ENCODE data around the gene CDYL2. TPM values are rescaled to one million over a fixed set of nuclear protein-coding genes. Genes with fewer than 3 reads are reported as not detected.

CDYL2 gene, protein sequence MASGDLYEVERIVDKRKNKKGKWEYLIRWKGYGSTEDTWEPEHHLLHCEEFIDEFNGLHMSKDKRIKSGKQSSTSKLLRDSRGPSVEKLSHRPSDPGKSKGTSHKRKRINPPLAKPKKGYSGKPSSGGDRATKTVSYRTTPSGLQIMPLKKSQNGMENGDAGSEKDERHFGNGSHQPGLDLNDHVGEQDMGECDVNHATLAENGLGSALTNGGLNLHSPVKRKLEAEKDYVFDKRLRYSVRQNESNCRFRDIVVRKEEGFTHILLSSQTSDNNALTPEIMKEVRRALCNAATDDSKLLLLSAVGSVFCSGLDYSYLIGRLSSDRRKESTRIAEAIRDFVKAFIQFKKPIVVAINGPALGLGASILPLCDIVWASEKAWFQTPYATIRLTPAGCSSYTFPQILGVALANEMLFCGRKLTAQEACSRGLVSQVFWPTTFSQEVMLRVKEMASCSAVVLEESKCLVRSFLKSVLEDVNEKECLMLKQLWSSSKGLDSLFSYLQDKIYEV
- 1.4 TPM for polyA plus RNA-seq (2013, experiment 1 of 2)
- polyA plus RNA-seq (2013, experiment 2 of 2) = 1.2 TPM

DNA sequence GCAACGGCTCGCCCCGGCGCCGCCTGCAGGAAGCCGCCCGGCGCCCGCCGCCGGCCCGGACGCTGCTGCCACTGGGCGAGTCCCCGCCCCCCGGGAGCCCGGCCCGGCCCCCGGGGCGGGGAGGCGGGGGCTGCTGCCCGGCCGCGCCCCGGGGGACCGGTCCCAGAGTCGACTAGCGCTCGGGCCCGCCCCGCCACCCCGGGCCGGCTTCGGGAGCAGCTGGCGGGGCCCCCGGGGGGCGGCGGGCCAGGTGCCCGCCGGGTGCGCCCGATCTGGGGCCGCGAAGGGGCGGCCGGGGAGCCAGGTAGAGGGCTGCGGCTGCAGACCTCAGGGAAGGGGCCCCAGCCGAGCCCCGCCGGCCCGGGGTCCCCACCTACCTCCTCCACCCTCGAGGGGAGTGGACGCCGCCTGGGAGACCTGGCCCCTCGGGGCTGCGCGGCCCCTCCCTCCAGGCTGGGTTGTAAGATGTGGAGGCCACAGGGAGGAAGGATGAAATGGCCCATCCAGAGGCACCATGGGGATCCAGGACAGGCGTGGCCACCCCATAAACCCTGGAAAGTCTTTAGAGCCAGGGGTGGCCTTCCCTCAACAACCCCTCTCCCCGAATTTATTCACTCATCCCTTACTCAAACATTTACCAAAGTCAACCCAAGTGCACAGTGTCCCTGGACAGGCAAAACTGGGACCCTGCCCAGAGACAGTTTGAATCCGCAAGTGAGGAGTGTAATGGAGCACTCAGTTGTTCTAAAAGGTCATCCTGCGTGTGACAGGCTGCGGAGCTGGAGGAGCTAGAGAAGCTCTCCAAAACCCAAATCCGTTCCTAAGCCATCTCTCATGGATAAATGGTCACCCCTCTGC lies at the start of gene CDYL2:
CDYL2 (minus strand) TSS at position 73 of the 858 bp plus-strand sequence. CDS start 425 bp downstream, outside the sequence.
- Histone ChIP-seq H4K8ac (ENCODE audit: low read depth, low read length) (no peak within 1 kb of the TSS), H3K27me3 (ENCODE audit: insufficient read depth, low read length, poor library complexity) (peaks cover 7% of the 10 kb centered on the region), H3K18ac (ENCODE audit: low read length) (peak within 1 kb of the TSS; percentile 83), H3K4me2 (ENCODE audit: low read length) (peak within 1 kb of the TSS; percentile 69), H3K4ac (ENCODE audit: low read depth, low read length) (no peak within 1 kb of the TSS), H2BK120ac (ENCODE audit: low read depth, low read length) (no peak within 1 kb of the TSS), H3K79me1 (ENCODE audit: low read length) (no peaks in the 10 kb centered on the region), H3K9ac (ENCODE audit: low read length) (peak within 1 kb of the TSS; percentile 61), H4K5ac (ENCODE audit: low read length) (no peak within 1 kb of the TSS), H3K4me1 (ENCODE audit: control insufficient read depth, low read depth, low read length) (no peaks in the 10 kb centered on the region), H2AK5ac (ENCODE audit: low read length) (no peak within 1 kb of the TSS), H3K79me2 (ENCODE audit: control insufficient read depth, insufficient read depth, low read length) (no peaks in the 10 kb centered on the region), H2BK15ac (replicated peaks; ENCODE audit: low read depth) (no peak within 1 kb of the TSS), H3K56ac (ENCODE audit: low read length) (peak within 1 kb of the TSS; percentile 89), H2BK5ac (ENCODE audit: low read length) (no peak within 1 kb of the TSS), H3K4me3 (ENCODE audit: low read length) (peak within 1 kb of the TSS; percentile 33), H3K27ac (ENCODE audit: low read depth, low read length) (no peak within 1 kb of the TSS), H3K23ac (ENCODE audit: low read length) (no peak within 1 kb of the TSS), H3K36me3 (ENCODE audit: control insufficient read depth, insufficient read depth, low read length) (no peaks in the 10 kb centered on the region)
- DNase-seq = no peak
- no CpG with 5 or more reads among the region's 63 CpGs for WGBS (ENCODE audit: extremely low coverage, insufficient coverage, low lambda C conversion rate)

DNA sequence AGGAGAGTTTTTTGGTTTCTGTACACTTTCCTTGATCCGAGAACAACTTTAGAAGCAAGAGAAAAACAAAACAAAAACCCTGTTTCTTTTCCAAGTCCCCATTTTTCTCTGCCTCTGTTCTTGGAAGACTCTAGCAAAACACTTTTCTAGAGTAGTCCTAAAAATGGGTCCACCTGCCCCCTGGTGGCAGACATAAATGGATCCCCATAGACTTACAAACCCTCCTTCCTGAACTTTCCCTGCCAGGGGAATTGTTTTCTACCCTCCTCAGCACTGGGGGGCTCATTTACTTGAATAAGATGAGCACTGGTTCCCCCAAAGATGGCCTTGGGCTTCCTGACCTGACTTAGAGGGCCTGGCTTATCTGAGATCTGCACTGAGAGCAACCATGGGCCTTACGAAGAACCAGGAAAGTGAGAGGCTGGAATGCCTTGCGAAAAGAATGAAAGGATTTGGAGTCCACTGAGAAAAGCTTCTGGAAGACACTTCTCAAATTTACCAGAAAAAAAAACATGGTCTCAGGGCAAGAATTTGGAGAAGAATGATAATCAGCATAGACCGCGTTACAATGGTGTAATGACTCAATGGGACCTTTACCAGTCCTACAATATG lies 48.0 kb upstream of the CDYL2 start:
- no peak overlapping the region for H2BK5ac ChIP-seq (ENCODE audit: low read length)
- H3K4me2 ChIP-seq (ENCODE audit: low read length) = no peak overlapping the region
- no peaks in the 10 kb centered on the region for H3K27me3 ChIP-seq (ENCODE audit: insufficient read depth, low read length, poor library complexity)
- no peak overlapping the region for H2BK15ac ChIP-seq (replicated peaks; ENCODE audit: low read depth)
- H3K4me3 ChIP-seq (ENCODE audit: low read length) = no peak overlapping the region
- H3K79me1 ChIP-seq (ENCODE audit: low read length) = no peaks in the 10 kb centered on the region
- peak; percentile 67 for DNase-seq
- no peaks in the 10 kb centered on the region for H3K79me2 ChIP-seq (ENCODE audit: control insufficient read depth, insufficient read depth, low read length)
- no peaks in the 10 kb centered on the region for H3K4me1 ChIP-seq (ENCODE audit: control insufficient read depth, low read depth, low read length)
- no peak overlapping the region for H3K27ac ChIP-seq (ENCODE audit: low read depth, low read length)
- H3K9ac ChIP-seq (ENCODE audit: low read length) = no peak overlapping the region
- no peak overlapping the region for H3K18ac ChIP-seq (ENCODE audit: low read length)
- no peak overlapping the region for H4K8ac ChIP-seq (ENCODE audit: low read depth, low read length)
- no peak overlapping the region for H4K5ac ChIP-seq (ENCODE audit: low read length)
- H3K4ac ChIP-seq (ENCODE audit: low read depth, low read length) = no peak overlapping the region
- H2BK120ac ChIP-seq (ENCODE audit: low read depth, low read length) = no peak overlapping the region
- H3K23ac ChIP-seq (ENCODE audit: low read length) = no peak overlapping the region
- H2AK5ac ChIP-seq (ENCODE audit: low read length) = no peak overlapping the region
- no peak overlapping the region for H3K56ac ChIP-seq (ENCODE audit: low read length)
- H3K36me3 ChIP-seq (ENCODE audit: control insufficient read depth, insufficient read depth, low read length) = no peaks in the 10 kb centered on the region
- WGBS (ENCODE audit: extremely low coverage, insufficient coverage, low lambda C conversion rate) = no CpG with 5 or more reads among the region's 5 CpGs

DNA sequence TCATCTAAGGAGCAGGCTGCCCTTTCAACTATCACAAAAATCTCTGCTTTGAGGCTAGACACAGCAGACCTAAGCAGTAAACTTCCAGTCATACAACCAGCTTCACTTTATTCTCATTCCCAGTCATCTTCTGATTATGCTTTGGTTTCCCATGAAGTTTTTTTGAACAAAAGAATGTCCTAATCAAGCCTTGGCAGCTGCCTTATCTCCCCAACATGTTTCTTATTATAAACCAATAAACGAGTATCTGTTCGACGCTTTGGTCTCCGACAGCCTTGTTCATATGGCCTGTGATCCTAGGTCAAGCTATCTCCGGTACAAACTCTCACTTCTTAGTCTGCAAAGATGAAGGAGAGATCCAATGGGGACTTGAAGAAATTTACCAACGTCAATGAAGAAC lies 47.4 kb upstream of the CDYL2 start:
- Histone ChIP-seq H2BK5ac (ENCODE audit: low read length) (no peak overlapping the region), H3K9ac (ENCODE audit: low read length) (no peak overlapping the region), H4K8ac (ENCODE audit: low read depth, low read length) (no peak overlapping the region), H3K36me3 (ENCODE audit: control insufficient read depth, insufficient read depth, low read length) (no peaks in the 10 kb centered on the region), H2AK5ac (ENCODE audit: low read length) (no peak overlapping the region), H3K56ac (ENCODE audit: low read length) (no peak overlapping the region), H2BK120ac (ENCODE audit: low read depth, low read length) (no peak overlapping the region), H3K27me3 (ENCODE audit: insufficient read depth, low read length, poor library complexity) (no peaks in the 10 kb centered on the region), H2BK15ac (replicated peaks; ENCODE audit: low read depth) (no peak overlapping the region), H3K79me1 (ENCODE audit: low read length) (no peaks in the 10 kb centered on the region), H3K27ac (ENCODE audit: low read depth, low read length) (no peak overlapping the region), H3K23ac (ENCODE audit: low read length) (no peak overlapping the region), H3K4me3 (ENCODE audit: low read length) (no peak overlapping the region), H3K4ac (ENCODE audit: low read depth, low read length) (no peak overlapping the region), H3K4me2 (ENCODE audit: low read length) (no peak overlapping the region), H3K18ac (ENCODE audit: low read length) (no peak overlapping the region), H3K4me1 (ENCODE audit: control insufficient read depth, low read depth, low read length) (no peaks in the 10 kb centered on the region), H3K79me2 (ENCODE audit: control insufficient read depth, insufficient read depth, low read length) (no peaks in the 10 kb centered on the region), H4K5ac (ENCODE audit: low read length) (no peak overlapping the region)
- WGBS (ENCODE audit: extremely low coverage, insufficient coverage, low lambda C conversion rate) = no CpG with 5 or more reads among the region's 6 CpGs
- no peak for DNase-seq

DNA sequence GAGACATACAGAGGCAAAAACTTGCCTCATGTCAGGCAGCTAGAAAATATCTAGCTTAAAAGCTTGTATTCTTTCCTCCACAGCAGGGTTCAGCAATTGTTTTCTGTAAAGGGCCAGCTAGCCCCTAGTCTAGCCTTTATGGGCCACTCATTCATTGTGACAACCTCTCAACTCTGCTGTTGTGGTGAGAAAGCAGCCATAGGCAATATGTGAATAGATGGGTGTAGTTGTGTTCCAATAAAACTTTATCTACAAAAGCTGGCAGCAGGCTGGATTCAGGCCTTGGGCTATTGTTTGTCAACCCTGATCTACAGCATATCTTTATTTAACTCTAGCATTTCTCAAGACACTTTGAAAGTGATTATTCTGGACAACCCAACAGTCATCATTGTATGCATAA lies 46.4 kb upstream of the CDYL2 start:
- Histone ChIP-seq H2BK120ac (ENCODE audit: low read depth, low read length) (no peak overlapping the region), H3K36me3 (ENCODE audit: control insufficient read depth, insufficient read depth, low read length) (no peaks in the 10 kb centered on the region), H2AK5ac (ENCODE audit: low read length) (no peak overlapping the region), H4K5ac (ENCODE audit: low read length) (no peak overlapping the region), H3K4me3 (ENCODE audit: low read length) (no peak overlapping the region), H3K18ac (ENCODE audit: low read length) (no peak overlapping the region), H3K4me1 (ENCODE audit: control insufficient read depth, low read depth, low read length) (no peaks in the 10 kb centered on the region), H3K56ac (ENCODE audit: low read length) (no peak overlapping the region), H3K4ac (ENCODE audit: low read depth, low read length) (no peak overlapping the region), H3K79me2 (ENCODE audit: control insufficient read depth, insufficient read depth, low read length) (no peaks in the 10 kb centered on the region), H2BK5ac (ENCODE audit: low read length) (no peak overlapping the region), H4K8ac (ENCODE audit: low read depth, low read length) (no peak overlapping the region), H3K79me1 (ENCODE audit: low read length) (no peaks in the 10 kb centered on the region), H2BK15ac (replicated peaks; ENCODE audit: low read depth) (no peak overlapping the region), H3K27ac (ENCODE audit: low read depth, low read length) (no peak overlapping the region), H3K27me3 (ENCODE audit: insufficient read depth, low read length, poor library complexity) (no peaks in the 10 kb centered on the region), H3K4me2 (ENCODE audit: low read length) (no peak overlapping the region), H3K23ac (ENCODE audit: low read length) (no peak overlapping the region), H3K9ac (ENCODE audit: low read length) (no peak overlapping the region)
- DNase-seq = no peak

DNA sequence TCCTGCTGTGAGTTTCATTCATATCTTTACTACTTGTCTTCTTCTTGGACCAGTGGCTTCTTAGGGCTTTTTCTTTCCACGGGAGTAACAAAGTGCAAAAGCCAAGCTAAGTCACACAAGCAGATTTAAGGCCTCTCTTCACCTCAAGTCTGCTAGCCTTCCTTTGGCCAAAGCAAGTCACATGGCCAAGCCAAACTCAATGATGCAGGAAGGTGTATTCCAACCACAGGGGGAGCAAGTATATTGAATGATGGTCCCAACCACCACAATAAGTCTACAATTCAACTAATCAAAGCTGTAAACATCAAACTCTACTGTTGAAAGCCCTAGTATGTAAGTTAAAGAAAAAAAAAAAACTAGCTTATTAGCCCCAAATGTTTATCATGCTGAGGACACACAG lies 44.5 kb upstream of the CDYL2 start:
- no peak overlapping the region for H2BK15ac ChIP-seq (replicated peaks; ENCODE audit: low read depth)

More for the DNA sequence above, 44.5 kb upstream of the CDYL2 start:
- H3K4me1 ChIP-seq (ENCODE audit: control insufficient read depth, low read depth, low read length) = no peaks in the 10 kb centered on the region
- no peaks in the 10 kb centered on the region for H3K27me3 ChIP-seq (ENCODE audit: insufficient read depth, low read length, poor library complexity)
- no peaks in the 10 kb centered on the region for H3K36me3 ChIP-seq (ENCODE audit: control insufficient read depth, insufficient read depth, low read length)
- H4K5ac ChIP-seq (ENCODE audit: low read length) = no peak overlapping the region
- no peak overlapping the region for H3K18ac ChIP-seq (ENCODE audit: low read length)
- H2BK5ac ChIP-seq (ENCODE audit: low read length) = no peak overlapping the region
- no peak overlapping the region for H3K9ac ChIP-seq (ENCODE audit: low read length)
- H3K79me2 ChIP-seq (ENCODE audit: control insufficient read depth, insufficient read depth, low read length) = no peaks in the 10 kb centered on the region
- H3K79me1 ChIP-seq (ENCODE audit: low read length) = no peaks in the 10 kb centered on the region
- H2BK120ac ChIP-seq (ENCODE audit: low read depth, low read length) = no peak overlapping the region
- H3K4ac ChIP-seq (ENCODE audit: low read depth, low read length) = no peak overlapping the region
- DNase-seq = peak; percentile 20
- no peak overlapping the region for H3K56ac ChIP-seq (ENCODE audit: low read length)
- no peak overlapping the region for H4K8ac ChIP-seq (ENCODE audit: low read depth, low read length)
- H3K4me2 ChIP-seq (ENCODE audit: low read length) = no peak overlapping the region
- H2AK5ac ChIP-seq (ENCODE audit: low read length) = no peak overlapping the region
- H3K27ac ChIP-seq (ENCODE audit: low read depth, low read length) = no peak overlapping the region
- H3K4me3 ChIP-seq (ENCODE audit: low read length) = no peak overlapping the region
- no peak overlapping the region for H3K23ac ChIP-seq (ENCODE audit: low read length)
- no CpG with 5 or more reads among the region's 1 CpG for WGBS (ENCODE audit: extremely low coverage, insufficient coverage, low lambda C conversion rate)

Data from mesendoderm (in vitro differentiated cells).